ENCODE results near the gene FGF12. TPM values are rescaled to one million over a fixed set of nuclear protein-coding genes. Genes with fewer than 3 reads are reported as not detected.

Gene FGF12
- total RNA-seq, 6 experiments from 2014 or later = 0.29 to 6.5 (median 0.76) TPM

- intact Hi-C loops (cut with DNase I) = loop anchor here in 1 of 2 donors (10.0 kb wide), 1 partner anchor 259 kb away; no protein-coding TSS in a partner anchor
- H3K36me3 ChIP-seq = no peaks in the 10 kb centered on the region
- H3K9me3 ChIP-seq = no peaks in the 10 kb centered on the region
- 17% methylated on average over 12 of the region's 12 CpGs for WGBS (ENCODE audit: insufficient coverage, low coverage, low lambda C conversion rate, missing lambda C conversion rate)
- H3K27me3 ChIP-seq = peaks cover 5 to 14% of the 10 kb centered on the region in 2 donors
- peak; percentile 95 to 97 (median 96) for ATAC-seq
- DNase-seq = peak; percentile 60 to 71 (median 68)
- no peak overlapping the region for H3K27ac ChIP-seq
- H3K4me1 ChIP-seq = no peaks in the 10 kb centered on the region
- H3K4me3 ChIP-seq = no peak overlapping the region
- TF ChIP-seq POLR2A (IDR thresholded peaks at IDR 0.05) (no peak), CTCF (IDR thresholded peaks at IDR 0.05) (peak; percentile 94 to 99 (median 98))
Measured at GRCh38 chr3:192444096-192444790, 283.1 kb downstream of the FGF12 start.

GRCh38 chr3:192435241-192435640, 292.1 kb downstream of the FGF12 start:
- H3K9me3 ChIP-seq = no peaks in the 10 kb centered on the region
- 75% methylated on average over 3 of the region's 3 CpGs for WGBS (ENCODE audit: insufficient coverage, low coverage, low lambda C conversion rate, missing lambda C conversion rate)
- TF ChIP-seq POLR2A (IDR thresholded peaks at IDR 0.05) = no peak
- TF ChIP-seq CTCF (IDR thresholded peaks at IDR 0.05) = no peak

GRCh38 chr3:192434186-192434585, 293.2 kb downstream of the FGF12 start:
- intact Hi-C loops (cut with DNase I) = no loop called here
- no peaks in the 10 kb centered on the region for H3K9me3 ChIP-seq
- 57% methylated on average over 2 of the region's 2 CpGs for WGBS (ENCODE audit: insufficient coverage, low coverage, low lambda C conversion rate, missing lambda C conversion rate)
- no peak for DNase-seq
- H3K36me3 ChIP-seq = no peaks in the 10 kb centered on the region
- peak overlapping the region in 2 of 3 donors; percentile 14 to 20 for H3K4me3 ChIP-seq
- H3K27ac ChIP-seq = peak overlapping the region; percentile 51 to 66 (median 55)
- H3K27me3 ChIP-seq = no peaks in the 10 kb centered on the region
- peak; percentile 67 to 88 (median 78) for ATAC-seq
- peaks cover 0 to 5% (median 0%) of the 10 kb centered on the region in 4 donors for H3K4me1 ChIP-seq
- TF ChIP-seq POLR2A (IDR thresholded peaks at IDR 0.05) = no peak
- TF ChIP-seq CTCF (IDR thresholded peaks at IDR 0.05) = no peak

More at GRCh38 chr3:192435241-192435640, 292.1 kb downstream of the FGF12 start:
- DNase-seq (no peak), ATAC-seq (no peak)
- H3K27me3 ChIP-seq = no peaks in the 10 kb centered on the region
- H3K36me3 ChIP-seq = no peaks in the 10 kb centered on the region
- intact Hi-C loops (cut with DNase I) = no loop called here
- H3K4me1 ChIP-seq = peaks cover 0 to 5% (median 0%) of the 10 kb centered on the region in 4 donors
- H3K4me3 ChIP-seq = no peak overlapping the region
- no peak overlapping the region for H3K27ac ChIP-seq

- Histone ChIP-seq H3K36me3 (no peaks in the 10 kb centered on the region), H3K27ac (peak overlapping the region; percentile 51 to 66 (median 55)), H3K4me1 (peaks cover 0 to 5% (median 0%) of the 10 kb centered on the region in 4 donors), H3K4me3 (peak overlapping the region in 2 of 3 donors; percentile 14 to 20), H3K9me3 (no peaks in the 10 kb centered on the region), H3K27me3 (no peaks in the 10 kb centered on the region)
- WGBS (ENCODE audit: insufficient coverage, low coverage, low lambda C conversion rate, missing lambda C conversion rate) = 21% methylated on average over 5 of the region's 5 CpGs
- peak; percentile 37 to 58 (median 54) for DNase-seq
- intact Hi-C loops (cut with DNase I) = no loop called here
- ATAC-seq = peak; percentile 89 to 98 (median 94)
- TF ChIP-seq POLR2A (IDR thresholded peaks at IDR 0.05) (no peak), CTCF (IDR thresholded peaks at IDR 0.05) (peak in 1 of 4 donors; percentile 10)
Measured at GRCh38 chr3:192433704-192434103, 293.6 kb downstream of the FGF12 start.
